GM21367 (cell line): ENCODE measurements around the gene SPEM3.

ENCODE experiments used
- ATAC-seq: cut with Tn5 transposase; IDR thresholded peaks from one replicate; pipeline ENCODE4 v1.9.1; 2021; ENCODE audit not compliant: unreplicated experiment

SPEM3 gene

GRCh38 chr17:7440113-7440833 is 11.6 kb downstream of the SPEM3 start:
- no peak for ATAC-seq

- no peak for ATAC-seq
These were observed 12.2 kb downstream of the SPEM3 start for GRCh38 chr17:7440834-7441195.

GRCh38 chr17:7441266-7441665 is 12.6 kb downstream of the SPEM3 start:
- ATAC-seq = no peak

GRCh38 chr17:7442142-7442541 is 13.5 kb downstream of the SPEM3 start:
- ATAC-seq = no peak

GRCh38 chr17:7443499-7444485 is 15.1 kb downstream of the SPEM3 start:
- ATAC-seq = no peak

GRCh38 chr17:7444682-7445618 is 16.3 kb downstream of the SPEM3 start, which contains the start of gene CHRNB1:
Gene CHRNB1 (plus strand): TSS chr17:7445061. CDS start chr17:7445128, 67 bp downstream.
- no peak for ATAC-seq

GRCh38 chr17:7445619-7445968 is 16.9 kb downstream of the SPEM3 start:
- ATAC-seq = no peak

- no peak for ATAC-seq
These were observed 19.8 kb downstream of the SPEM3 start for GRCh38 chr17:7448461-7448860.

- ATAC-seq = no peak
These were observed 31.4 kb downstream of the SPEM3 start for GRCh38 chr17:7459961-7460545.

- no peak for ATAC-seq
These were observed 32.4 kb downstream of the SPEM3 start for GRCh38 chr17:7460850-7461660.

- ATAC-seq = no peak
These were observed 34.1 kb downstream of the SPEM3 start for GRCh38 chr17:7462474-7463371.

GRCh38 chr17:7463372-7463846 is 34.8 kb downstream of the SPEM3 start:
- no peak for ATAC-seq

GRCh38 chr17:7464081-7464480 is 35.4 kb downstream of the SPEM3 start:
- ATAC-seq = no peak

- ATAC-seq = no peak
These were observed 37.1 kb downstream of the SPEM3 start for GRCh38 chr17:7465597-7466275.

GRCh38 chr17:7466318-7466638 is 37.6 kb downstream of the SPEM3 start:
- ATAC-seq = no peak

- ATAC-seq = no peak
These were observed 38.1 kb downstream of the SPEM3 start for GRCh38 chr17:7466639-7467341.

GRCh38 chr17:7467498-7467897 is 38.8 kb downstream of the SPEM3 start:
- no peak for ATAC-seq

- no peak for ATAC-seq
These were observed 39.6 kb downstream of the SPEM3 start for GRCh38 chr17:7468290-7468689.
